Activated T-cell treated with anti-CD3 and anti-CD28 coated beads for 48 hours (primary cell): ENCODE measurements around the gene HASPIN.

Source experiments
- DNase-seq: peaks from one replicate; pipeline ENCODE4 v3.0.0-alpha.2; 2020; ENCODE audit warnings: low read depth

The HASPIN gene

DNA sequence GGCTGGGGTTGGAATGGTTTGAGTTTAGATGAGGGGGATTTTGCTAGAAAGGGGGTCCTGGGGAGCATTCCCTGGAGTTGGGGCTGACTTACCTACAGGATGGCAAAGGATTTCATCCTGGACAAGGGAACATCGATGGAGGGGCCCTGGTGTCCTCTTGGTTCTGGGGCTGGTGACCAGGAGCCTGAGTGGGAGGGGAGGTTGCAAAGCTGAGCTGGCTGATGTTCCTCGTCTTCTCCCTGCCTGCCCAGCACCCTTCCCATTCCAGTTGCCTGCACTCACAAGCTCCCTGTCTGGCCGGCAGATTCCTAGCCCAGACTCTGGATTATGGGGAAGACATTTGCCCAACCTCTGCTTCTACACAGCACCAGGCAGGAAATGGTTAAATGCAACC is 40.1 kb downstream of the HASPIN start:
- DNase-seq = no peak

DNA sequence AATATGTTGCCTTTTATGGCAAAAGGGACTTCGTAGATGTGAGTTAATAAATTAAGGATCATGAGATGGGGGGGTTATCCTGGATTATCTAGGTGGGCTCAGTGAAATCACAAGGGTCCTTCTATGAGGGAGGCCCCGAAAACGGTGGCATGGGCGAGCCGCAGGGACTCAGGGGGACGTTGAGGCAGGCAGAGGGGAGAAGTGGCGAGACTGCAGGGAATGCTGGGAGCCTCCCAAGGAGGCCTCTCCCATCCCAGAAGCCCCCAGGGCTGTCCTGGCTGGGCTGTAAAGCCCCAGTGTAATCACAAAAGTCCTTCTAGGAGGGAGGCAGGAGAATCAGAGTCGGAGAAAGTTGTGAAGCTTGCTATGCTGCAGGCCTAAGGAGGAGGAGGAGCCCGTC is 42.3 kb downstream of the HASPIN start:
- DNase-seq = no peak

DNA sequence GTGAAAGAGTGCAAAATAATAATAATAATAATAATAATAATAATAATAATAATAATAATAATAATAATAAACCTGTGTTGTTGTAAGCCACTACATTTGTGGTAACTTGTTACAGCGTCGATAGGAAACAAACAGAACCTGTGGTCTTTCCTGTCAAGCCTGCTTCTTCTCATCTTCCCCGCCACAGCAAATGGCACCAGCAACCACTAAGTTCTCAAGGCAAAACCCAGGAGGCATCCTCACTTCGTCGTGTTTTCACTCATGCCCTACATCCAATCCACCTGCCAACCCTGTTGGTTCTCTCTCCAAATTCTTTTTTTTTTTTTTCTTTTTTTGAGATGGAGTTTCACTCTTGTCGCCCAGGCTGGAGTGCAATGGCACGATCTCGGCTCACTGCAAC is 43.1 kb downstream of the HASPIN start:
- no peak for DNase-seq

DNA sequence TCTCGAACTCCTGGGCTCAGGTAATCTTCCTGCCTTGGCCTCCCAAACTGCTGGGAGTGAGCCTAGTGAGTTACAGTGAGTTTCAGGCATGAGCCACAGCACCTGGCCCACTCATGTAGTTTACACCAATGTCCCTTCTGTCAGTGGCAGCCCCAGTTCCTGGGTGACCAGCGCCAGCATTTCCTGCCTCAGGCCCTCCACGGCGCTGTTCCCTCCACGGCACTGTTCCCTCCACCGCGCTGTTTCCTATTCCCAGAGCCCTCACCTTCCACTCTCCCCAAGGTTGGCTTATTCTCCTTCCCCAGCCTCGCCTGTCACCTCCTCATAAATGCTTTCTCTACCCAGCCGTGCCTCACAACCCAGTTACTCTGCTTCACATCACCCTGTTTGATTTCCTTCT is 44.6 kb downstream of the HASPIN start:
- DNase-seq = no peak

DNA sequence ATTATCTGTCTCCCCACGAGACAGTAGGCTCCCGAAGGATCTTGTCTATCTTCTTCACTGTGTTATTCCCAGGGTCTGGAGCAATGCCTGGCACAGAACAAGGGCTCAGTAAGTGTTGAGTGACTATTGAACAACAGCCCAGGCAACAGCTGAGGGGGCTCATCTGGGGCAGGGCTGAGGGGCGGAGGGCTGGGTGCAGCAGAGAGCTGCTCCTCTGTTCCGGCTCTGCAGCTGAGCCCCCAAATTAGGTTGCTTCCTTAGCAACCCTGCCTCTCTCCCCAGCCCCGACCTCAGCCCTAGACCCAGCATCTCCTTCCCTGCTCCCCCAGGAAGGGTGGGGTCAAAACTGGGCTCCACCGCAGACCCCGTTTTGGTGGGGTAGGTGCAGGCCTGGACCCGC is 45.1 kb downstream of the HASPIN start:
- no peak for DNase-seq

DNA sequence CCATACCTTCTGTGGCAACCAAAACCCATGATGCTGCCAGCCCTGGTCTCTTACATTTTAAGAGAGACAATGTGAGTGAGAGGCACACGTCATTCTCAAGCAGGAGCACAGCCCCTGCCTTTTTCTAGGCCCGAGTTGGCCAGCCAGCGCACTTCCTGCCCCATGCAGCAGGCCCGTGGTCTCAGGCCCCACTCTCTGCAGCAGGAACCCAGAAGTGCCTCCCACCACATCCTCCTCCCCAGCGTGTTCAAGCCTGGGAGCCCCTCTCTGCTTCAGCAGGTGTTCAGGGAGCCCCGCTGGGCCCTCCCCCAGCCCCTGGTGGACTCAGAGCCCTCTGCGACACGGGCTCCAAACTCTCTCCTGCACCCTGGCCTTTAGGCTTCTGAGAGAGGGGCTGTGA is 46.8 kb downstream of the HASPIN start:
- DNase-seq = no peak

DNA sequence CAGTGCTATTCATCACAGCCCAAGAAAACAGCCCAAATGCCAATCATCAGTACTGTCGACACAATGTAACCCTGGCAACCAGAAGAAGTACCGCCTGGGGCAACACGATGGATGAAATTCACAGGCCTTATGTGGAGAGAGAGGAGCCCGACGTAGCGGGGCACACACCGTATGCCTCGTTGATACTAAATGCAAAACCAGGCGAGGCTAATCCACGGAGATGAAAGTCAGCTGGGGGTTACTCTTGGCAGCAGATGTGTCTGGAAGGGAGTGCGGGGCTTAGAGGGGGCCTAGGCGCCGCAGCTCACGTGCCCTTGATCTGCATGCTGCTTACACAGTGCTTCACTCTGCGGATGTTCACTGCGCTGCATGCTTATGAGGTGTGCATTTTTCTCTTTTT is 47.4 kb downstream of the HASPIN start:
- DNase-seq = no peak

DNA sequence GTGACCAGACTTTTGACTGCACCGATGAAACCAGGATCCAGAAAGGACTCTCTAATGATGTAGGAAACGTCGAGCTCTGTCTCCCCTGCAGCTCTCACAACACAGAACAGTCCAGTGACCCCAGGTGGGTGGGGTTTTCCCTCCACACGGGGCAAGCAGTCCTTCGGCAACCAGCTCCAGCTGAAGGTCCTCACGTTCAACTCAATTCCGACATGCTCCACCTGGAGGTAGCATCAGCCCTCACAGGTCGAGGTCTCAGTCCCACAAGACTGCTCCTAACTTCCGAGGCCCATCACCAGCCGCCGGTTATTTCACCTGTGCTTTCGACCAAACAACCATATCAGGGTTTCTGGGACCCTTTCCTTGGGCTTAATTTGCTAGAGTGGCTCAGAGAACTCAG is 49.1 kb downstream of the HASPIN start:
- no peak for DNase-seq

DNA sequence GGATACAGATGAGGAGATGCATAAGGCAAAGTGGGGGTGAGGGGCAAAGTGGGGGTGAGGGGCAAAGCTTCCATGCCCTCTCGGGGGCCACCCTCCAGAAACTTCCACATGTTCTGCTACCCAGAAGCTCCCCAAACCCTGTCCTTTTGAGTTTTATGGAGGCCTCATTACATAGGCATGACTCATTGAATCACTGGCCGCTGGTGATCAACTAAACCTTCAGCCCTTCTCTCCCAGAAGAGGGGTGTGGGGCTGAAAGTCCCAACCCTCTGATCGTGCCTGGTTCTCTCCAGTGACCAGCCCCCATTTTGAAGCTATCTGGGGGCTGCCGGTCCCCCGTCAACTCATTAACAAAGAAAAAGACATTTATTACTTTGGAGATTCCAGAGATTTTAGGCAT is 49.8 kb downstream of the HASPIN start:
- DNase-seq = no peak

DNA sequence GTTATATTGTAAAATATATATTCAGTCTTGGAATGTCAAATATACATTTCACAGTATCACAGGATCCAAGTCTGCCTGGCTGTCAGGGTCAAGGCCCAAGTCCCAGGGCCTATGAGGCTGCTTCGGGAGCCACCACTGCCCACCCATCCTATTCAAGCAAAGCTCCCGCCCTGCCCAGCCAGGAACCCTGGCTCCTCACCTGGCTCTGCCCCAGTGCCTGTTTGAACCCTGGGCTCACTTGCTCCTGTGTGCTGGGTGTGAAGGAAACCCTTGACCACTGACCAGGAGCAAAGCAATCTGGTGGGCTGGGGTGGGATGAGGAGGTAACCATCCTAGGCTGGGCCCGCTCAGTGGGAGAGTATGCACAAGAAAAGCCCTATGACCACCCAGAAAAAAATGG is 50.3 kb downstream of the HASPIN start:
- DNase-seq = no peak
